ENCODE data around the gene PIAS2. TPM values are rescaled to one million over a fixed set of nuclear protein-coding genes. Genes with fewer than 3 reads are reported as not detected.

PIAS2 gene
- total RNA-seq, 4 donors from 2014 or later = 19.5 to 33.8 (median 27.0) TPM

GRCh38 chr18:46830633-46831032, 86.7 kb downstream of the PIAS2 start:
- in situ Hi-C loops (cut with MboI; ENCODE audit: low pct_ligation_motif_present in 1 of 4, low pct_unique_long_range_greater_than_20kb in 1 of 4, low sequenced_read_pairs in 3 of 4) = no loop called here
- no peak overlapping the region for H3K4me3 ChIP-seq

GRCh38 chr18:46829947-46830346, 87.4 kb downstream of the PIAS2 start:
- 57 to 85% methylated on average over 1 of the region's 1 CpG for WGBS, 2 donors (ENCODE audit: low coverage in 1 of 2)
- in situ Hi-C loops (cut with MboI; ENCODE audit: low pct_ligation_motif_present in 1 of 4, low pct_unique_long_range_greater_than_20kb in 1 of 4, low sequenced_read_pairs in 3 of 4) = no loop called here

More at GRCh38 chr18:46830633-46831032, 86.7 kb downstream of the PIAS2 start:
- Histone ChIP-seq H3K4me1 (no peaks in the 10 kb centered on the region), H3K27ac (no peak overlapping the region), H3K27me3 (no peaks in the 10 kb centered on the region), H3K9me3 (no peaks in the 10 kb centered on the region), H3K36me3 (peaks cover 0 to 18% (median 3%) of the 10 kb centered on the region in 4 donors)
- DNase-seq = no peak
- no peak for TF ChIP-seq CTCF (IDR thresholded peaks at IDR 0.05)
- no peak for TF ChIP-seq EP300 (IDR thresholded peaks at IDR 0.05; ENCODE audit: low read depth)
- no peak for TF ChIP-seq POLR2A (IDR thresholded peaks at IDR 0.05)
- no peak for TF ChIP-seq POLR2AphosphoS5 (IDR thresholded peaks at IDR 0.05)
- intact Hi-C loops (cut with DNase I; ENCODE audit: low total_unique reads) = no loop called here

GRCh38 chr18:46829531-46829930, 87.8 kb downstream of the PIAS2 start:
- intact Hi-C loops (cut with DNase I; ENCODE audit: low total_unique reads) (no loop called here), in situ Hi-C loops (cut with MboI; ENCODE audit: low pct_ligation_motif_present in 1 of 4, low pct_unique_long_range_greater_than_20kb in 1 of 4, low sequenced_read_pairs in 3 of 4) (no loop called here)
- H3K9me3 ChIP-seq = no peaks in the 10 kb centered on the region
- TF ChIP-seq CTCF (IDR thresholded peaks at IDR 0.05) (no peak), POLR2AphosphoS5 (IDR thresholded peaks at IDR 0.05) (no peak), EP300 (IDR thresholded peaks at IDR 0.05; ENCODE audit: low read depth) (no peak), POLR2A (IDR thresholded peaks at IDR 0.05) (no peak)
- H3K36me3 ChIP-seq = peaks cover 0 to 18% (median 3%) of the 10 kb centered on the region in 4 donors
- H3K4me1 ChIP-seq = no peaks in the 10 kb centered on the region
- WGBS, 2 donors (ENCODE audit: low coverage in 1 of 2) = 86 to 97% methylated on average over 4 of the region's 4 CpGs
- no peaks in the 10 kb centered on the region for H3K27me3 ChIP-seq
- no peak overlapping the region for H3K27ac ChIP-seq
- no peak for DNase-seq
- H3K4me3 ChIP-seq = no peak overlapping the region

More at GRCh38 chr18:46829947-46830346, 87.4 kb downstream of the PIAS2 start:
- no peak for TF ChIP-seq EP300 (IDR thresholded peaks at IDR 0.05; ENCODE audit: low read depth)
- TF ChIP-seq CTCF (IDR thresholded peaks at IDR 0.05) = no peak
- TF ChIP-seq POLR2A (IDR thresholded peaks at IDR 0.05) = no peak
- Histone ChIP-seq H3K36me3 (peaks cover 0 to 18% (median 3%) of the 10 kb centered on the region in 4 donors), H3K27ac (no peak overlapping the region), H3K4me1 (no peaks in the 10 kb centered on the region), H3K4me3 (no peak overlapping the region), H3K9me3 (no peaks in the 10 kb centered on the region), H3K27me3 (no peaks in the 10 kb centered on the region)
- intact Hi-C loops (cut with DNase I; ENCODE audit: low total_unique reads) = no loop called here
- no peak for DNase-seq

DNA sequence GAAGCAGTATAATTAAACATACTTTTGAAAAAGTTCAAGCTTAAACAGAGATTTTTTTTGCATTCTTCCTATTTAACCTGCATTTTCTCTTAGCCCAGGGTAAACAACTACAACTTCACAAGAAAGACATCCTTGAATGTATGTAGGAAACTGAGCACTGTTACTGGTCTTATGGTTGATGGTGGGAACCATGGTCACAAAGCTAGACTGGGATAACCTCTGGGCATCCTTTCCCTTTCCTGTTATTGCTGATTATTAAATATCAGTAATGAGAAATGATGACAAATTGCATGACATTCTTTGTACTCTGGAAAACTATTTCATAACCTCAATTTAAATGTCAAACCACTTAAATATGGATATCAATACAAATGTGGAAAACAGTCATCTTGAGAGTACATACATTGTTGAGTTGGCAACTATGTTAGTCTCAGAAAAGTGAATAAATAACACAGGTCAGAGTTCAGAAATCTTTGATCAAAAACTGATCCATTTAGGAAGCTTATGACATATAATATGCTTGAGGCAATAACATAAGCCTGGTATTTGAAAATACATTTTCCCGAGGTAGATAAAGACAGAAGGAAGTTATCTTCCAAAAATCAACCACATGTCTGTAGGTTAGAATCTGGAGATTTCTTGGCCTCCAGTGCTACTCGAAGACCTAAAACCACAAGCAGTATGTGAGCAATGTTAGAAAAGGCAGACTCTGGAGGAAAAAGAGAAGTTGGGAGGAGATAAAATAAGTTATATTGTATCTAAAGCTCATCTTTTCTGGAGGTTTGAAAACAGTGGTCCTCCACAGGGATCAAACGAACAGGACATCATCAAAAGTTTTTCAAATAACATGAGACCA, 95.2 kb downstream of the PIAS2 start:
- Histone ChIP-seq H3K27ac (no peak overlapping the region), H3K36me3 (peaks cover 0 to 20% (median 2%) of the 10 kb centered on the region in 4 donors), H3K9me3 (no peaks in the 10 kb centered on the region), H3K4me3 (no peak overlapping the region), H3K27me3 (no peaks in the 10 kb centered on the region), H3K4me1 (no peaks in the 10 kb centered on the region)
- no peak for DNase-seq
- intact Hi-C loops (cut with DNase I; ENCODE audit: low total_unique reads) = no loop called here
- in situ Hi-C loops (cut with MboI; ENCODE audit: low pct_ligation_motif_present in 1 of 4, low pct_unique_long_range_greater_than_20kb in 1 of 4, low sequenced_read_pairs in 3 of 4) = no loop called here
- TF ChIP-seq POLR2AphosphoS5 (IDR thresholded peaks at IDR 0.05) (no peak), CTCF (IDR thresholded peaks at IDR 0.05) (no peak), EP300 (IDR thresholded peaks at IDR 0.05; ENCODE audit: low read depth) (no peak), POLR2A (IDR thresholded peaks at IDR 0.05) (no peak)
- WGBS, 2 donors (ENCODE audit: low coverage in 1 of 2) = 70 to 76% methylated on average over 3 of the region's 3 CpGs
